ENCODE results near the gene SELENOM.
"Not testable (repeated sequence)": the region's sequence is repeated elsewhere in the genome, so short reads cannot be mapped to it uniquely, and the experiment has no call there.

GRCh38 chr22:31059663-31060062 lies 47.7 kb downstream of the SELENOM start:
- TF ChIP-seq CTCF (IDR thresholded peaks at IDR 0.05); EZH2 (IDR thresholded peaks at IDR 0.05; ENCODE audit: borderline replicate concordance, insufficient read depth, low read depth, low read length, poor library complexity, severe bottlenecking): not testable (repeated sequence)
